H1 (cell line): ENCODE measurements around the gene ATP2B1. TPM values are rescaled to one million over a fixed set of nuclear protein-coding genes. Genes with fewer than 3 reads are reported as not detected.

ENCODE experiments used
- CTCF ChIA-PET: fragments of 300-600 bp; sonication (Branson Sonifier 250); formaldehyde crosslinking; loops from one replicate; lab custom pipeline; 2021; ENCODE audit not compliant: partially characterized antibody; lab: Charles Lee
- POLR2A ChIA-PET: fragments of 300-600 bp; sonication (Branson Sonifier 250); formaldehyde crosslinking; loops from one replicate; lab custom pipeline; 2021; ENCODE audit warnings: inconsistent platforms; ENCODE audit not compliant: partially characterized antibody; lab: Charles Lee
- DNase-seq, 2 experiments: peaks; one replicate each; pipeline versions ENCODE4 v3.0.0 to v3.0.0-alpha.2; 2010 to 2022; ENCODE audit warnings: low spot score in 2 of 2, low read depth in 1 of 2, mixed read lengths in 1 of 2
- FAIRE-seq: peaks from 2 replicates; lab custom pipeline; 2011; peaks lifted over from hg19 to GRCh38; lab: Jason Lieb, UNC
- H2AFZ ChIP-seq: 2 replicates; pipeline ENCODE4 v1.8.1; 2012; ENCODE audit warnings: low read length, inconsistent platforms
- H2AK5ac ChIP-seq: 2 replicates; pipeline ENCODE4 v1.6.1; 2013; ENCODE audit warnings: low read depth, low read length
- H2BK120ac ChIP-seq: replicated peaks from 2 replicates; pipeline ENCODE3; 2013; ENCODE audit warnings: low read depth, low read length, inconsistent platforms
- H2BK12ac ChIP-seq: 2 replicates; pipeline ENCODE4 v1.6.1; 2013; ENCODE audit warnings: low read depth, low read length
- H2BK15ac ChIP-seq: 2 replicates; pipeline ENCODE4 v1.6.1; 2013; ENCODE audit warnings: low read length
- H2BK20ac ChIP-seq: 2 replicates; pipeline ENCODE4 v1.6.1; 2013; ENCODE audit warnings: low read length
- H2BK5ac ChIP-seq: 2 replicates; pipeline ENCODE4 v1.6.1; 2013; ENCODE audit warnings: low read depth, low read length
- H3K14ac ChIP-seq: 2 replicates; pipeline ENCODE4 v1.6.1; 2013; ENCODE audit warnings: inconsistent platforms; ENCODE audit not compliant: insufficient read length
- H3K18ac ChIP-seq: 2 replicates; pipeline ENCODE4 v1.6.1; 2013; ENCODE audit warnings: low read length; ENCODE audit errors: extremely low read depth
- H3K23ac ChIP-seq: 2 replicates; pipeline ENCODE4 v1.6.1; 2013; ENCODE audit warnings: inconsistent platforms; ENCODE audit not compliant: insufficient read length
- H3K23me2 ChIP-seq: 2 replicates; pipeline ENCODE4 v1.6.1; 2013; ENCODE audit warnings: low read depth, low read length
- H3K27ac ChIP-seq: 2 replicates; pipeline ENCODE4 v1.6.1; 2011; ENCODE audit warnings: low read depth, low read length, inconsistent platforms
- H3K27me3 ChIP-seq, 4 experiments: replicated peaks in 1 of 4; 1 replicate in 1 of 4; 2 replicates in 3 of 4; pipeline versions ENCODE4 v1.6.1 to v1.8.1; 2011 to 2013; ENCODE audit warnings: low read length in 3 of 4, mild to moderate bottlenecking in 3 of 4, inconsistent platforms in 2 of 4, mixed read lengths in 2 of 4, moderate library complexity in 1 of 4; ENCODE audit not compliant: control insufficient read depth in 3 of 4, insufficient read depth in 3 of 4; ENCODE audit errors: extremely low read depth in 1 of 4
- H3K36me3 ChIP-seq, 4 experiments: 2 replicates each; pipeline versions ENCODE4 v1.6.1 to v1.8.1; 2011 to 2013; ENCODE audit warnings: mild to moderate bottlenecking in 4 of 4, low read length in 3 of 4, moderate library complexity in 2 of 4, control low read depth in 1 of 4, inconsistent platforms in 1 of 4; ENCODE audit not compliant: insufficient read depth in 4 of 4, control insufficient read depth in 2 of 4
- H3K4ac ChIP-seq: replicated peaks from 2 replicates; pipeline ENCODE3; 2013; ENCODE audit warnings: low read length, low read depth, mixed read lengths, inconsistent platforms; ENCODE audit not compliant: insufficient read length
- H3K4me1 ChIP-seq, 4 experiments: replicated peaks in 1 of 4; 1 replicate in 1 of 4; 2 replicates in 3 of 4; pipeline versions ENCODE4 v1.6.1 to v1.8.1; 2011 to 2013; ENCODE audit warnings: low read length in 3 of 4, inconsistent platforms in 2 of 4, mixed read lengths in 1 of 4; ENCODE audit not compliant: insufficient read depth in 4 of 4, control insufficient read depth in 3 of 4
- H3K4me2 ChIP-seq, 2 experiments: 2 replicates each; pipeline versions ENCODE4 v1.6.1 to v1.8.1; 2011 to 2013; ENCODE audit warnings: low read depth in 2 of 2, low read length in 2 of 2, control low read depth in 1 of 2, inconsistent platforms in 1 of 2, mild to moderate bottlenecking in 1 of 2; ENCODE audit not compliant: insufficient read depth in 1 of 2
- H3K4me3 ChIP-seq, 4 experiments: fragments of 200-600, 300-600 bp in 1 of 4; sonication (generic), shearing (Covaris generic), sonication (Bioruptor Twin) in 1 of 4; 2 replicates each; pipeline versions ENCODE4 v1.5.1 to v1.8.1; 2011 to 2016; ENCODE audit warnings: low read length in 4 of 4, low read depth in 3 of 4, control low read depth in 2 of 4, inconsistent platforms in 2 of 4, mild to moderate bottlenecking in 2 of 4, mixed read lengths in 1 of 4, moderate library complexity in 1 of 4; ENCODE audit not compliant: insufficient read depth in 2 of 4; ENCODE audit errors: extremely low read depth in 1 of 4
- H3K56ac ChIP-seq: replicated peaks from 2 replicates; pipeline ENCODE3; 2013; ENCODE audit warnings: low read depth, mild to moderate bottlenecking, mixed read lengths, low read length, inconsistent platforms; ENCODE audit not compliant: insufficient read length
- H3K79me1 ChIP-seq: 2 replicates; pipeline ENCODE4 v1.6.1; 2013; ENCODE audit warnings: low read depth, low read length, control low read depth
- H3K79me2 ChIP-seq, 2 experiments: 2 replicates each; pipeline versions ENCODE4 v1.6.1 to v1.8.1; 2012 to 2013; ENCODE audit warnings: low read length in 2 of 2, mild to moderate bottlenecking in 2 of 2, inconsistent platforms in 1 of 2; ENCODE audit not compliant: insufficient read depth in 2 of 2, control insufficient read depth in 1 of 2
- H3K9ac ChIP-seq, 4 experiments: replicated peaks in 1 of 4; 1 replicate in 1 of 4; 2 replicates in 3 of 4; pipeline versions ENCODE4 v1.6.1 to v1.8.1; 2011 to 2013; ENCODE audit warnings: low read depth in 3 of 4, low read length in 3 of 4, control low read depth in 2 of 4, mild to moderate bottlenecking in 2 of 4, moderate library complexity in 2 of 4, inconsistent platforms in 1 of 4; ENCODE audit errors: extremely low read depth in 1 of 4
- H3K9me3 ChIP-seq, 2 experiments: 2 replicates each; pipeline versions ENCODE4 v1.6.1 to v1.8.1; 2012 to 2013; ENCODE audit warnings: mild to moderate bottlenecking in 2 of 2, moderate library complexity in 2 of 2, control low read depth in 1 of 2, inconsistent platforms in 1 of 2, low read depth in 1 of 2, low read length in 1 of 2, mixed read lengths in 1 of 2; ENCODE audit not compliant: insufficient read depth in 2 of 2
- H4K20me1 ChIP-seq, 2 experiments: replicated peaks in 1 of 2; 2 replicates each; pipeline versions ENCODE3 to v1.8.1; 2011 to 2013; ENCODE audit warnings: inconsistent platforms in 2 of 2, low read length in 2 of 2, mild to moderate bottlenecking in 1 of 2; ENCODE audit not compliant: insufficient read depth in 2 of 2, control insufficient read depth in 1 of 2
- H4K5ac ChIP-seq: 2 replicates; pipeline ENCODE4 v1.6.1; 2013; ENCODE audit warnings: low read length, low read depth, mixed read lengths, inconsistent platforms; ENCODE audit not compliant: insufficient read length
- H4K8ac ChIP-seq: 2 replicates; pipeline ENCODE4 v1.8.0; 2013; ENCODE audit warnings: mild to moderate bottlenecking, moderate library complexity, low read length, inconsistent platforms; ENCODE audit not compliant: insufficient read depth; ENCODE audit errors: extremely low read depth
- H4K91ac ChIP-seq: replicated peaks from 2 replicates; pipeline ENCODE3; 2013; ENCODE audit warnings: low read length, mixed read lengths, inconsistent platforms; ENCODE audit not compliant: insufficient read length
- ASH2L ChIP-seq: fragments of 200-600, 300-600 bp; sonication (generic); IDR thresholded peaks from one replicate; pipeline ENCODE4 v1.7.1; 2017; ENCODE audit warnings: low read length
- BCL11A ChIP-seq, 2 experiments: IDR thresholded peaks; one replicate each; pipeline ENCODE4 v1.6.1; 2011; ENCODE audit warnings: low read depth in 2 of 2, low read length in 2 of 2, mild to moderate bottlenecking in 2 of 2
- CEBPB ChIP-seq: IDR thresholded peaks from 2 replicates; pipeline ENCODE4 v1.6.1; 2012; ENCODE audit warnings: low read depth, low read length
- CHD1 ChIP-seq: IDR thresholded peaks from 2 replicates; pipeline ENCODE4 v1.6.1; 2012; ENCODE audit warnings: low read depth, low read length, improper control_type of control experiment
- JUND ChIP-seq: IDR thresholded peaks from 2 replicates; pipeline ENCODE4 v1.6.1; 2011; ENCODE audit warnings: mild to moderate bottlenecking, improper control_type of control experiment, low read length
- PHF8 ChIP-seq: fragments of 200-600 bp; sonication (generic); conservative IDR thresholded peaks from 2 replicates; pipeline ENCODE4 v1.7.1; 2012; ENCODE audit warnings: low read depth, mild to moderate bottlenecking, inconsistent platforms, low read length, moderate library complexity
- RFX5 ChIP-seq: IDR thresholded peaks from 2 replicates; pipeline ENCODE4 v1.6.1; 2011; ENCODE audit warnings: low read depth, low read length, improper control_type of control experiment, borderline replicate concordance
- SAP30 ChIP-seq: fragments of 300-600 bp; sonication (generic); IDR thresholded peaks from 2 replicates; pipeline ENCODE4 v1.7.1; 2012; ENCODE audit warnings: low read length, moderate library complexity, mild to moderate bottlenecking, inconsistent platforms; ENCODE audit not compliant: insufficient read depth, insufficient replicate concordance
- SIN3A ChIP-seq, 2 experiments: IDR thresholded peaks in 1 of 2; conservative IDR thresholded peaks in 1 of 2; 2 replicates each; pipeline ENCODE4 v1.6.1; 2011 to 2012; ENCODE audit warnings: low read length in 2 of 2, improper control_type of control experiment in 1 of 2, low read depth in 1 of 2, mild to moderate bottlenecking in 1 of 2
- SUZ12 ChIP-seq: fragments of 200-600 bp; sonication (generic); IDR thresholded peaks from 2 replicates; pipeline ENCODE4 v1.6.1; 2012; ENCODE audit warnings: mild to moderate bottlenecking, inconsistent platforms, low read length, moderate library complexity, mixed read lengths
- USF2 ChIP-seq: IDR thresholded peaks from 2 replicates; pipeline ENCODE4 v1.6.1; 2011; ENCODE audit warnings: low read length, improper control_type of control experiment
- WGBS, 2 experiments: shearing (Covaris generic) in 1 of 2; methylation state at CpG; one replicate each; pipeline versions ENCODE4 v1.1.6 to v1.1.7; 2013 to 2015; ENCODE audit warnings: low lambda C conversion rate in 2 of 2, mixed read lengths in 2 of 2, inconsistent platforms in 1 of 2, low coverage in 1 of 2, missing lambda C conversion rate in 1 of 2; ENCODE audit not compliant: insufficient replicate concordance in 2 of 2, insufficient coverage in 1 of 2, insufficient read length in 1 of 2; ENCODE audit errors: extremely low coverage in 1 of 2, missing lambda C conversion rate in 1 of 2; 5-methylcytosine and 5-hydroxymethylcytosine counted together
- polyA plus RNA-seq, 7 experiments: library from polyadenylated mRNA; depleted of rRNA in 3 of 7; stranded (reverse) in 5 of 7; unstranded in 2 of 7; fragments of >200 nt in 5 of 7; fragments of 200-250 nt in 2 of 7; gene quantifications; 1 replicate in 5 of 7; 2 replicates in 1 of 7; 4 replicates in 1 of 7; pipeline versions ENCODE4 v1.2.1 to v1.2.3, GENCODE V29; 2011 to 2013; ENCODE audit warnings: missing spikeins in 2 of 7, mixed read lengths in 2 of 7
- total RNA-seq: library from RNA; stranded (reverse); fragmentation: NEBNext Ultra II Directional; extraction: Animal tissue kit (Norgen Biotek cat#: 25700); gene quantifications from 2 replicates; pipeline ENCODE4 v1.2.1, GENCODE V29; 2021

ATP2B1 gene
- total and polyA plus RNA-seq, 2 of the 8 experiments (the other 6 are each of a cell fraction or from before 2014, with no cell fraction given), result 4.3 to 32.0 TPM

DNA sequence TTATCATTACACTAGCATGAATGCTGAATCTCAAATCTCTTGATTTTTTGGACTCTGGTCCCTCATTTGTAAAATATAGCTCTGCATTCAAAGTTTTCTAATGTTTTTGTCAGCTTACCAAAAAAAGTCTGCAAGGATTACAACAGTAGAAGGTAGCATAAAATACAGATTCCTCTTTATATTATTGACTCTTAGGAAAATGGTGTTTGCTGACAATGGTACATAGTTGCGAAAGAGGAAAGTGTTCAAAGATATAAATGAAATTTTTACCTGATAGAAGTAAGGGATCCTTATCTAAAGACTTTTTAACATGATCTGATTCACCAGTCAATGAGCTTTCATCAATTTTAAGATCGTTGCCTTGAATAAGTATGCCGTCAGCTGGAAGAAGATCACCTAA, 74.1 kb downstream of the ATP2B1 start:
- ChIA-PET CTCF (no interaction called here), POLR2A (no interaction called here)
- Histone ChIP-seq H3K4me3 (no peak overlapping the region), H3K56ac (no peak overlapping the region), H3K4me2 (no peak overlapping the region), H2AFZ (no peak overlapping the region), H4K20me1 (no peaks in the 10 kb centered on the region), H3K18ac (no peak overlapping the region), H3K14ac (no peak overlapping the region), H3K9me3 (no peaks in the 10 kb centered on the region), H4K5ac (no peak overlapping the region), H2BK12ac (no peak overlapping the region), H3K4ac (no peak overlapping the region), H4K91ac (no peak overlapping the region), H2BK20ac (no peak overlapping the region), H2BK120ac (no peak overlapping the region), H2BK15ac (no peak overlapping the region), H4K8ac (no peak overlapping the region), H3K4me1 (no peaks in the 10 kb centered on the region), H2BK5ac (no peak overlapping the region), H3K36me3 (peaks cover 0 to 3% (median under 1%) of the 10 kb centered on the region in 4 experiments; a peak in 1 of 8 replicates), H3K27ac (no peak overlapping the region), H3K23ac (no peak overlapping the region), H3K9ac (no peak overlapping the region), H3K79me2 (no peaks in the 10 kb centered on the region), H3K79me1 (no peaks in the 10 kb centered on the region), H3K27me3 (no peaks in the 10 kb centered on the region), H2AK5ac (no peak overlapping the region), H3K23me2 (no peaks in the 10 kb centered on the region)
- FAIRE-seq (no peak), DNase-seq (no peak)
- 91% methylated on average over 3 of the region's 3 CpGs; no CpG with 5 or more reads in 1 of the 2 experiments for WGBS, 2 experiments
- TF ChIP-seq JUND (no peak), RFX5 (no peak), BCL11A (IDR thresholded peaks at IDR 0.05; ENCODE audit: low read depth in 2 of 2, low read length in 2 of 2) (no peak), PHF8 (no peak), CHD1 (no peak), SUZ12 (no peak), SAP30 (no peak), USF2 (no peak), ASH2L (no peak), CEBPB (no peak), SIN3A (conservative IDR thresholded peaks at IDR 0.05 in 1 of 2, IDR thresholded peaks at IDR 0.05 in 1 of 2; ENCODE audit: low read depth in 1 of 2, low read length in 2 of 2) (no peak)
